ENCODE results near the gene CTNND2.

CTNND2 gene

DNA sequence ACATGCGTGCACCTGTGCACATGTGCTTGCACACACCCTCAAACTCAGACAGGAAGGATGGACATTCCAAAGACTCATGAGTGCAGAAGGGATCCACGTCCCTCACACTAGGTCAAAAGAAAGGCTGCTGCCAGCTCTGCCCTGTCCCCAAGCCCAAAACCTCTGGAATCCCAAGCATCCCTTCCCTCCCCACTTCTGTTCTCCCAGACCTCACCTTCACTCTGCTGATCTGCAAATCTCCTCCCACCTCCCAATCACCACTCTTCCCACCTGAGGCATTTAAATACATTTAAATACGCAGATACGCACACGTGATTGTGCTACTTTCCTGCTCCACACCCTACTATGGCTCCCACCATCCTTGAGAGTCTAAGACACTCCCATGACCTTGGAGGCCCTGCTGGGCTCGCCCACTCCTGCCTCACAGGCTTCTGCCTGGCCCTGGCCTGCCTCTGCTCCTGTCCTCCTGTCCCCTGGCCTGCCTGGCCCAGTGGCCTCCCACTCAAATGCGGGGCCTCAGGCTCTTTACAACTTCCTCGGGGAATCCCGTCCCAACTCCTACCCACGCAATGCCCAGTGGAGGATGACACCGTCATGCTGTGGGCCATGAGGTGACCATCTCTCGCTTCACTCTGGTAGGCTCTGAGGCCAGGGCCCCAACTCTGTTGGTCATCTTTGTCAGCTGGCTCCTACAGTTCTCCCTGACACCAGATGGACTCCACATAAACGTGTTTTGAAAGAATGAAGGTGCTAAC, 664.8 kb downstream of the CTNND2 start:
- DNase-seq: no peak

DNA sequence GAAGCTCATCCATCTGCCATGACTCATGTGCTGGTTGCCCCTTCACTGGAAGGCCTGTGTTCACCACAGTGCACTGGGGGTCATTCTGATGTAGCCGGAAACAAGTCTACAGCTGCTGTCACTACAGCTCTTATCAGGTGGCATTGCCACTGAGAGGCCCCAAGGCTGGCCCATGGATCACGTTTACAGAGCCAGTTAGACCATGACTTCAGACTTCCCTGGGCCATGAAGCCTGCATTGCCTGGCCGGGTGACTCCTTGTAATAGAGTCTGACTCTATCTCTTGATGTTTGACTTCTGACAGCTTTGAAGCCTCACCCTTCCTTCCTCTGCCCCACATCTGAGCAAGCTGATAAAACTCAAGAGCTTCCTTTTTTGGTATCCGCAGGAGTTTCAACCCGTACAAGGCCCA, 669.7 kb downstream of the CTNND2 start:
- DNase-seq: no peak

DNA sequence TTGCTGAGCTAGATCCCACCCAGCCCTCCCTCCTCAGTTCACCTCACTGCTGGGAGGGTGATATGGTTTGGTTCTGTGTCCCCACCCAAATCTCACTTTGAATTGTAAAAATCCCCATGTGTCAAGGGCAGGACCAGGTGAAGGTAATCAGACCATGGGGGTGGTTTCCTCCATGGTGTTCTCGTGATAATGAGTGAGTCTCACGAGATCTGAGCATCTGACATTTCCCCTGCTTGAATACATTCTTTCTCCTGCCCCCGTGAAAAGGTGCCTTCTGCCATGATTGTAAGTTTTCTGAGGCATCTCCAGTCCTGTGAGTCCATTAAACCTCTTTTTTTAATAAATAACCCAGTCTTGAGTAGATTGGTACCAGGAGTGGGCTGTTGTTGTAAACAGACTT, 673.4 kb downstream of the CTNND2 start:
- DNase-seq: no peak

GRCh38 chr5:11227064-11227463, 677.2 kb downstream of the CTNND2 start:
- no peak for DNase-seq

DNA sequence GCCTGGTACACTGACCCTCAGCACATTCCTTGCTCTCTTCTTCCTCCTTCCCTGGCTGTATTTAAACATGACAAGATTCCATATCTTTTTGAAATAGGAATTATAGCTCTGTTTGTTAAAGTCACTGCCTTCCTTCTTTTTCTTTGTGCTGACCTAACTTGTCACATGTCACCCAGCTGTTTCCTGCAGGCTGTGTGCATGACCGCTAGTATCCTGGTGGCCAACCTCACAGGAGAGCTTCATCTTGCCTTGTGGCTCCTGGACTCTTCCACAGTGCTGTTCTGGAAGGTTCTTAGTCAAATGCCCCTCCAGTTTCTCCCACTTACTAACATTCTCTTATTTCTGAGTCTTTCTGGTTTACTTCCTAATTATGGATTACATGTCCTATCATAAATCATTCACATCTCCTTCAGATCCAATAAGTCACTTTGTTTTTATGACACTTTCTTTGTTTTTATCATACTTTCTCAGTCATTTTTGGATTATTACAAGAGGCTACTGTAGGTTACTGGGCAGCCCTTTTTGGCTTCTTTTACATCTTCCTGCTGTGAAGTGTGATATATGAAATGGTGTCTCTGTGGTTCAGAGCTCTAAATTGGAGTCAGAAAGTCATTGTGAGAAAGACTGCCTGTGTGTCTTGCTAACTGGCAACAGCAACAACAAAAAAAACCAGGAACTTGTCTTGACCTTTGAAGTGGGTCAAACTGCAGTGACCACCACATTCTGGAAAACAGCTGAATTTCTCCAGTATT, 679.6 kb downstream of the CTNND2 start:
- no peak for DNase-seq

DNA sequence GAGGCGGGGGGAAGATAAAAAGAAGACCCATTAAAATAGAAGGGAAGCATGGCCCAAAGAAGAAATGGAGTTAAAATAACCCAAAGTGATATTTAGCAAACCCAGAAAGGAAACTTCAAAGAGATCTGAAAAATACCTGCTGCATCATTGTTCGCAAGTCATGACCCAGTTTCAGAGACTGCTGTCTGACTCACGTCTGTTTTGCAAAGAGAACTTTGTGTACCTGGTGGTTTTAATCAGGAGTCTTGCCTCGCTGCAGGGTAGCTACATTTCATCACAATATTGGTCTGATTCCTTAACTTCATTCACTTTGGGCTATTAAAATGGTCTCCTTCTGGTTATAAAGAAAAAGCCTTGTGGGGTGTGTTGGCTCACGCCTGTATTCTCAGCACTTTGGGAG, 682.1 kb downstream of the CTNND2 start:
- no peak for DNase-seq

DNA sequence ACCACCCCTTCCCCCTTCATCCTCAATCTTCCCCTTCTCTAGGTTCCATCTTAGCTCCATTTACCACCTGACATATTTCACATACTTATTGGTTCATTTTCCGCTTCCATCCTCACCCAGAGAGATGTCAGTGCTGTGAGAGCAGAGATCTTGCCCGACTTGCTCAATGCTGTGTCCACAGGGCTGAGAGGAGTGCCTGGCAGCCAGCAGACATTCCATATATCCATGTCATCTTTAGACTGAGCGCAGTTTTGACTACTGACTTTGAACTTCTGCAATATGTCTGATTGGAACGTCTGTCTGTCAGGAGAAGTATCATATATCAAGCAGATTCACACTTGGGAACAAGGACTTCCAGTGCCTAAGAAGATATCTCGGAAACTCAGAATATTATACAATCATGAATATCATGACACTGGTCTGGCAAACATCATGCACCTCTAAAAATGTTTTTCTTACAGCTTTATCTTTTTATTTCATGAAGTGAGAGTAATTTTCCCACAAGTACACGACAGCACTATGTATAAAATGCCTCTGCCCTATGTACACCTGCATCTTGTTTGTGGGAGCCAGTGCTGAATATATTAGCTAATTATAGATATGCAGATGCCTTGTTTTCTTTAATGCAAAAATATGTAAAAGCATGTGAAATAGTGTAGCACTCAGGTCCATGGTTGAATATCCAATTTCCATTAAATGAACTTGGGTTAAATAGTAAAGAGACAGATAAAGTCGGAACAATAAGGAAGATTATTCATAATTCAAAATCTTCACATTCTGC, 689.2 kb downstream of the CTNND2 start:
- DNase-seq: no peak

GRCh38 chr5:11212706-11213105, 691.5 kb downstream of the CTNND2 start:
- DNase-seq: no peak

- no peak for DNase-seq
These were observed 706.5 kb downstream of the CTNND2 start for GRCh38 chr5:11197726-11198125.

GRCh38 chr5:11191673-11192072, 712.6 kb downstream of the CTNND2 start:
- no peak for DNase-seq

DNA sequence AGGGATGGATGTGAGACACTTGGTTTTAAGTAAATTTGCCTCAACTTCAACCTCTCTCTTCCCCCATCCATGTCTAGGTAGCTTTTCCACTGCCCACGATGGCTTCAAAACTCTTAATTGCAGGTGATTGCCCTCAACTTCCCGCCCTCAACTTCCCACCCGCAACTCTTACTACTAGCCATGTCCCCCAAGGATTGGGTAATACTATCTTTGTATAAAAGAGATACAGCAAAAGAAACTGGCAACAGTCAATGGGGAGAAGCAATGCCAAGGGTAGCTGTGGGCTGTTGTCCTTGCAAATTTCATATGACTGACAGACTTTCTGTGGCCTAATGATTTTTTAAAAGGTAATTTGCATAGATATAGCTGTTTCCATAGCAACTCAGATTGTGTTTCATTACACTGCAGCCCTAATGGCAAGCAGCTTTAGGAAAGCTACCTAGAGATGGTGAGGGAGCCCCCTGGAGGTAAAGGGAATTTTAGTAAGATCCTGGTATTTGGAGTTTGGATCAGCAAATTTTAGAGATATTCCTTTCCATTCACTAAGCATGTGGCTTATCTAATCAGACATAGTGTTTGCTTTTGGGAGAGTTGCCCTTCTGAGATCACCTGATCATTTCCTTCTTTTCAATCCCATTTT, 721.7 kb downstream of the CTNND2 start:
- DNase-seq: no peak

DNA sequence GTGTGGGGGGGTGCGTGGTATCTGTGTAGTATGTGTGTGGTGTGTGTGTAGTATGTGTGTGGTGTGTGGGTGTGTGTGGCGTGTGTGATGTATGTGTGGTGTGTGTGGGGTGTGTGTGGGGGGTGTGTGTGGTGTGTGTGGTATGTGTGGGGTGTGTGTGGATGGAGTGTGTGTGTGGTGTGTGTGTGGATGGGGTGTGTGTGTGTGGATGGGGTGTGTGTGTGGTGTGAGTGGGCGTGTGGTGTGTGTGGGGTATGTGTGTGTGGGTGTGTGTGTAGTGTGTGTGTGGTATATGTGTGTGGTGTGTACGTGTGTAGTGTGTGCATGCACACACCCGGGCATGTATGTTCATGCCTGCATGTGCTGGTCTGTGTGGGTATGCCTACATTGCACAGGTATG, 722.3 kb downstream of the CTNND2 start:
- no peak for DNase-seq

DNA sequence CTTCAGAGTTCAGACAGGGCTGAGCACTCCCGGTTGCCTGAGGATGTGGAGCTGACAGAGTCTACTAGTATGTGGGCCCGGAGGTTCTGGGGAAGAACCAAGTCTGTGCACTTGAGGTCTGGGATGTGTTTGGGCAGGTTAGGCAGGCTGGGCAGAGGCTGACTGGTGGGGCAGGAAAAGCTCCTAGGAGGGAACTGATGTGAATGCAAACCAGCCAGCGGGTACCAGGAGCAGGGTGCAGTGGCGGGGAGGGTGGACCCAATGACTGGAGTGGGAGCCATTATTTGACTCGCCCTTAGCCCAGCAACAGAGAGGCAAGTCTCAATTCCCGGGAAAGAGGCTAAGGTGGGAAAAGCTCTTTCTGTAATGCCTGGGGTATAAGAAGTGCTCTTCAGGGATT, 723.4 kb downstream of the CTNND2 start:
- DNase-seq: no peak

GRCh38 chr5:11177999-11178711, 726.1 kb downstream of the CTNND2 start:
- DNase-seq: no peak

DNA sequence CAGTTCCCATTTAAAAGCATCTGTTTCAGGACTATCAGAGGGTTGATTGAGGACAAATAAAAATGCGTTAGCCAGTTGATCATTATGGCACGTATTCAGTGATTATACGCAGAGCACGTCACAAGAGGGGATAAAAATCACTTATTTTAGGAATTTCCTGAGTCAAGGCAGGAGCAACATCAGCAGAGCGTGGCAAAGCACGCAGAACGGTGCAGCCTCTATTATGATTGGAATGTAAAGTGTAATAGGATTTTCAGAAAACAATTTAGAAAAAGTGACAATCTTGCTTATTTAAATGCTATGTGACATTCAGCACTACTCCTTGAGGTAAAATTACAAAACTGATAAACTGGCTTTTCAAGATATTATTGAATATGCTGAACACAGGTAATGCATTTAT, 729.7 kb downstream of the CTNND2 start:
- no peak for DNase-seq

GRCh38 chr5:11172484-11172883, 731.8 kb downstream of the CTNND2 start:
- no peak for DNase-seq

DNA sequence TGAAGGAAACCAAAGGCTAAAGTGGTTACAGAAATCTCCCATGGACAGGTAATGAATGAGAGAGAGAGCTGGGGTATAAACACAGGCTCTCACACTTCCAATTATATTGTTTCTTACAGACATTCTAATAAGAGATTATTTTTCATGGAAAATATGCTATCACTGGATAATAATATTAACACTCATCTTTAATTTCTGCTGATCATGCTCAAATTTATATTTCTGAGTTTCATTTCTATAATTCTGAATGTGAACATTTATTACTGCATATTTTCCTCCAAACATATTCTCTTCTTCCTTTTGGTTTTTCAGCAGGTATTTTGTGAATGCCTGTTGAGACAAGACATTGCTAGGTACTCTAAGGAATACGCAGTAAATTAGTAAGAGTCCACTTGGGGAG, 733.0 kb downstream of the CTNND2 start:
- DNase-seq: no peak

DNA sequence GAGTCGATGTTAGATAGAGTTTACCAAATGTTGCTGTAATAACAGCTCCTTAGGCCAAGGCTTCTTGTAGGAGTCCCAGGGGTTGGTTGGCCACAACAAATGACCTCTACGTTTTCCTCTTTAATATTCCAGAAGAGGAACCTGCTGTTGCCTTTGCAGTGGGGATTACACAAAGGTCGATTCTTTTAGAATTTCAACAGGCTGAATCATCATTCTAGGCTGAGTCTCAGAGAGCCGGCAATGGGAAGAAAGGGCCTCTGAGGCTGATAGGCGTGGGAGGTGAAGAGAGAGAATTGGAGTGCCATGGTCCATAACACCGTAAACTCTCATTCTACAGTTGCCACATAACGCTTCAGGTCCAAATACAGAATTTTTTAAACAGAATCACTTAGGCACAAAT, 737.3 kb downstream of the CTNND2 start:
- DNase-seq: no peak

- DNase-seq: no peak
These were observed 739.5 kb downstream of the CTNND2 start for GRCh38 chr5:11164531-11165294.

DNA sequence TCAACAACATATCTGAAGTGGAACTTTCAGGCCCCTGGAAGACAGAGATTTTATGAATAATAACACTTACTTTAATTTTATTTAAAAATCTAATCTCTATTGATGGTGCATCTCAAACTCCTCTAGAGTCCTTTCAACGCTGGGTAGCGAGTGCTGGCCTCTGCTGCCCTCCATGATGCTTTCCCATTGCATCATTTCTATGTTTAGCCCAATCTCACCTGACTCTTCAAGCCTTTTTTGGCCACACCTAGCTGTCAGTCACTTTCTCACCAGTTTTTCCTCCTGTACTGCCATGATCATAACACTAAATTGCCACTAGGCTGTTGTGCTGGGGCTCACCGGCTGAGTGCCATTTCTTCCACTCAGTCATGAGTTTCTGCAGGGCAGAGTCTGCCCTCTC, 747.1 kb downstream of the CTNND2 start:
- no peak for DNase-seq

GRCh38 chr5:11153670-11154382, 750.4 kb downstream of the CTNND2 start:
- DNase-seq: no peak
